Testis (tissue), 3 donors: ENCODE results near the gene RIPOR3. TPM values are rescaled to one million over a fixed set of nuclear protein-coding genes. Genes with fewer than 3 reads are reported as not detected.
A peak's percentile ranks its signal among the peaks of the same experiment; 100 is the strongest.

Source experiments
- DNase-seq: peaks from one replicate; pipeline ENCODE4 v3.0.0-alpha.2; 2019
- H3K27ac ChIP-seq, 2 donors: fragments of 200-600 bp; sonication (generic); one replicate each; pipeline ENCODE4 v1.5.1; 2019
- H3K27me3 ChIP-seq: fragments of 200-600 bp; sonication (generic); one replicate; pipeline ENCODE4 v1.5.1; 2019
- H3K36me3 ChIP-seq: fragments of 200-600 bp; sonication (generic); one replicate; pipeline ENCODE4 v1.5.1; 2017; ENCODE audit warnings: low read depth; ENCODE audit errors: missing control alignments
- H3K4me1 ChIP-seq: fragments of 200-600 bp; sonication (generic); one replicate; pipeline ENCODE4 v1.5.1; 2019
- H3K4me3 ChIP-seq, 2 donors: fragments of 200-600 bp; sonication (generic); one replicate each; pipeline ENCODE4 v1.5.1; 2017 to 2019
- H3K9me3 ChIP-seq: fragments of 200-600 bp; sonication (generic); one replicate; pipeline ENCODE4 v1.5.1; 2017
- POLR2A ChIP-seq: fragments of 450-650 bp; IDR thresholded peaks from one replicate; pipeline ENCODE4 v1.6.1; 2017; ENCODE audit warnings: antibody characterized with exemption, mild to moderate bottlenecking, moderate library complexity
- WGBS, 2 donors: methylation state at CpG; one replicate each; pipeline ENCODE4 v1.1.5; 2018; 5-methylcytosine and 5-hydroxymethylcytosine counted together
- intact Hi-C: fragments of 100-400 bp; cut with DNase I; formaldehyde crosslinking; loops from one replicate; pipeline ENCODE4 v1.15.1; 2023; ENCODE audit warnings: low total_unique reads
- polyA plus RNA-seq: library from polyadenylated mRNA; stranded (reverse); fragments of 350-450 nt; fragmentation: Illumina TruSeq; extraction: RNeasy Lipid Tissue Mini Kit (QIAGEN cat#74804); gene quantifications from one replicate; pipeline ENCODE4 v1.2.3, GENCODE V29; 2014; ENCODE audit warnings: low read depth, low replicate concordance; ENCODE audit not compliant: insufficient read depth
- total RNA-seq, 2 donors: library from RNA; depleted of rRNA; stranded (reverse); fragments of >200 nt; gene quantifications; one replicate each; pipeline ENCODE4 v1.2.3, GENCODE V29; 2016
- TF ChIP-seq, protein P1 (sequence below), 3 experiments: fragments of 450-650 bp in 2 of 3; fragments of 200-600 bp in 1 of 3; sonication (generic) in 1 of 3; IDR thresholded peaks; one replicate each; pipeline ENCODE4 v1.5.1; 2016 to 2019; ENCODE audit warnings: antibody characterized with exemption in 3 of 3, mild to moderate bottlenecking in 2 of 3, moderate library complexity in 1 of 3

RIPOR3 gene
- total and polyA plus RNA-seq, 3 donors from 2014 or later, result 11.3 to 26.9 (median 22.1) TPM

DNA sequence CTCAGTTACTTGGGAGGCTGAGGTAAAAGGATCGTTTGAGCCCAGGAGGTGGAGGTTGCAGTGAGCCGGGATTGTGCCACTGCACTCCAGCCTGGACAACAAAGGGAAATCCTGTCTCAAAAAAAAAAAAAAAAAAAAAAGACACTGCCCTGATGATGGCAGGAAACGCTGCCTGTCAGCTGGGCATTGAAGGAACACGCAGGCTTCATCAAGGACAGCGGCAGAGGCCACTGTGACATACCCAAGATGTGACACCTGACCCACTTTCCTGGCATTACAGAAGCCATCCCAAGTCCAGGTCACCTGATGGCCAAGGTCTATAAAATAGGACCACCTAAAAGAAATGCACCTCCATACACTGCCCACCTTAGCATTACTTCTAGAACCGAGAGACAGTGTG, 75.9 kb downstream of the RIPOR3 start:
- H3K27ac ChIP-seq, result no peak overlapping the region
- H3K27me3 ChIP-seq, result no peaks in the 10 kb centered on the region
- H3K4me3 ChIP-seq, result no peak overlapping the region
- intact Hi-C loops, result no loop called here
- no peaks in the 10 kb centered on the region for H3K36me3 ChIP-seq
- no peak for DNase-seq
- TF ChIP-seq, protein P1, sequence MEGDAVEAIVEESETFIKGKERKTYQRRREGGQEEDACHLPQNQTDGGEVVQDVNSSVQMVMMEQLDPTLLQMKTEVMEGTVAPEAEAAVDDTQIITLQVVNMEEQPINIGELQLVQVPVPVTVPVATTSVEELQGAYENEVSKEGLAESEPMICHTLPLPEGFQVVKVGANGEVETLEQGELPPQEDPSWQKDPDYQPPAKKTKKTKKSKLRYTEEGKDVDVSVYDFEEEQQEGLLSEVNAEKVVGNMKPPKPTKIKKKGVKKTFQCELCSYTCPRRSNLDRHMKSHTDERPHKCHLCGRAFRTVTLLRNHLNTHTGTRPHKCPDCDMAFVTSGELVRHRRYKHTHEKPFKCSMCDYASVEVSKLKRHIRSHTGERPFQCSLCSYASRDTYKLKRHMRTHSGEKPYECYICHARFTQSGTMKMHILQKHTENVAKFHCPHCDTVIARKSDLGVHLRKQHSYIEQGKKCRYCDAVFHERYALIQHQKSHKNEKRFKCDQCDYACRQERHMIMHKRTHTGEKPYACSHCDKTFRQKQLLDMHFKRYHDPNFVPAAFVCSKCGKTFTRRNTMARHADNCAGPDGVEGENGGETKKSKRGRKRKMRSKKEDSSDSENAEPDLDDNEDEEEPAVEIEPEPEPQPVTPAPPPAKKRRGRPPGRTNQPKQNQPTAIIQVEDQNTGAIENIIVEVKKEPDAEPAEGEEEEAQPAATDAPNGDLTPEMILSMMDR (IDR thresholded peaks at IDR 0.05), result no peak
- TF ChIP-seq POLR2A, result no peak
- H3K4me1 ChIP-seq, result peaks cover 13% of the 10 kb centered on the region
- no peaks in the 10 kb centered on the region for H3K9me3 ChIP-seq
- WGBS, 2 donors, result 59 to 86% methylated on average over 6 of the region's 6 CpGs

DNA sequence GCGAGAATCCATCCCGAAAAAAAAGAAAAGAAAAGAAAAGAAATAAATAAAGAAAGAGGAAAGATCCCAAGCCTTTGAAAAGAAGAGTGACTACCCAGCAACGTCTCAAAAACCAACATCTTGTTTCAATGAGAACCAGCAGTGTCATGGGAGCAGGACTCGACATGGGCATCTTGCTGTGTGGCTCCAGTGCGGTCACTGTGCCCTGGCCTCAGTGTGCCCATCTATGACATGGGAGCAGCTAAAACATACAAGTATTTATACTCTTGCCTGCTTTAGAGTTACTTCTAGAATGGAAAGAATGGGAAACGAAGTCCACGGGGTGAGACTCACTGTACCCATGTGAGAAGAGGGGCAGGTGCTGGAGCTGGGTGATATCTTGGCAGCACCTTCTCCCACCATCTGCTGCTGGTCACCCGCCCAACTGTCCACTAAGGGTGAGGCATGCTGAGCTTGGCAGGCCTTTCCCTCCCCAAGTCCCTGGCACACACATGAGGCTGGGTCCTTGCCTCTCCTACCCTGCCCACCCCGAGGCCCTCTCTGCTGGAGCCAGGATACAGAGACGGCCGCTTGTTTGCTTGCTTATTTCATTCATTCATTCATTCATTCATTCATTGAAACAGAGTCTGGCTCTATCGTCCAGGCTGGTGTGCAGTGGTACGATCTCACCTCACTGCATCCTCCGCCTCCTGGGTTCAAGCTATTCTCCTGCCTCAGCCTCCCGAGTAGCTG, 77.7 kb downstream of the RIPOR3 start:
- TF ChIP-seq, protein P1 (IDR thresholded peaks at IDR 0.05), result no peak
- TF ChIP-seq POLR2A, result no peak
- H3K4me3 ChIP-seq, result no peak overlapping the region
- intact Hi-C loops, result no loop called here

DNA sequence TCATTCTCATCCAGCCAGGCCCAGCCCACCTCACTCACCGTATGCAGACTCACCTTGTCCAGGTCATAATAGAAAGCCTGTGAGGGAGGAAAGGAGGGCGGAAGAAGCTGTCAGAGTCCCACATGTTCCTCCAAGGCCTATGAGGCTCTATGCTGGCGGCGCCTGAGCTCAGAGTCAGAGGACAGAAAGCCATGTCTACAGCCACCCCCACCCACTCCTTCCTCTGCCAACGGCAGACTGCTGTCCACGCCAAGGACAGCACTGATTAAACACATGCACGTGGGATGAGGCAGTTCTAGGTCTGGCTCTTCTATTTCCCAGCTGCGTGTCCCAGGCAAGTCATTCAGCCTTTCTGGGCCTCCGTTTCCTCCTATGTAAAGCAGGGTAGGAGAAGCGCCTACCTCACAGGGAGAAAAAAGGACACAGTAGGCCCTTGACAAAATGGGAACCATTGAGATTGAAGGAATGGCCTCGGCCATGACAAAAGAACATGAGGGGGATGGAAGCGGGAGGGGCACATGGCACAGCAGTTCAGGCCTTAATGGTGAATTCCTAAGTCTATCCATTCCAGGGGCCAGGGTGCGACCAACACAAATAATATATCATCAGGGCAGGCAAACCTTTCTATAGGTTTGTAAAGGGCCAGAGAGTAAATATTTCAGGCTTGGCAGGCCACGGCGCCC, 80.1 kb downstream of the RIPOR3 start:
- Histone ChIP-seq H3K36me3 (no peaks in the 10 kb centered on the region), H3K27ac (peak overlapping the region in 1 of 2 donors; percentile 82)
- DNase-seq, result peak; percentile 89

More for the DNA sequence above, 77.7 kb downstream of the RIPOR3 start:
- Histone ChIP-seq H3K9me3 (no peaks in the 10 kb centered on the region), H3K27me3 (no peaks in the 10 kb centered on the region), H3K27ac (no peak overlapping the region), H3K36me3 (no peaks in the 10 kb centered on the region), H3K4me1 (peaks cover 13% of the 10 kb centered on the region)
- no peak for DNase-seq
- WGBS, 2 donors, result 92 to 96% methylated on average over 15 of the region's 15 CpGs

DNA sequence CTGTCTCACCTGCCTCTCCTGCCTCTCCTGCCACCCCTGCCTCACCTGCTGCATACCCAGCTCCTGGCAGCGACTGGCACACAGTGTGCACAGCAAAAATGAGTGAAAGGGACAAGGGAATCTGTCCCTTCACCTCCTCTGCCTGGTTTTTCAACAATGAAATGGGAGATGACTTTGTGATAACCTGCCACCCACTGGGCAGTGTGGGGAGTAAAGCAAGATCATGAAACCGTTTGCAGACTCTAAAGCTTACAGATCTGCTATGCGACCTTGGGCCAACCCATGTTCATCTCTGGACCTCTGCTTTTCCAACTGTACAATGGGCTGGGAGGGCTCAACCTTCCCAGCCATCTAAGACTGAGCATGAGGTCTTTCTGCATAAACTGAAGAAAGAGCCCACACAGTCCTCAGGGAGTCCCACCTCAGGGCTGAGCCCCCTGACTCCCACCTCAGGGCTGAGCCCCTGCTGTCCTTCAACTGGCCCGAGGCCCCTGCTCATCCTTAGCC, 81.1 kb downstream of the RIPOR3 start:
- Histone ChIP-seq H3K27me3 (no peaks in the 10 kb centered on the region), H3K9me3 (no peaks in the 10 kb centered on the region), H3K36me3 (no peaks in the 10 kb centered on the region), H3K4me3 (no peak overlapping the region), H3K4me1 (peaks cover 13% of the 10 kb centered on the region), H3K27ac (no peak overlapping the region)
- DNase-seq, result no peak
- intact Hi-C loops, result no loop called here
- TF ChIP-seq POLR2A, result no peak
- TF ChIP-seq, protein P1 (IDR thresholded peaks at IDR 0.05), result no peak
- 64 to 79% methylated on average over 4 of the region's 4 CpGs for WGBS, 2 donors

More for the DNA sequence above, 80.1 kb downstream of the RIPOR3 start:
- H3K4me3 ChIP-seq, result no peak overlapping the region
- peaks cover 13% of the 10 kb centered on the region for H3K4me1 ChIP-seq
- intact Hi-C loops, result no loop called here
- H3K9me3 ChIP-seq, result no peaks in the 10 kb centered on the region
- no peaks in the 10 kb centered on the region for H3K27me3 ChIP-seq
- TF ChIP-seq, protein P1 (IDR thresholded peaks at IDR 0.05), result no peak
- WGBS, 2 donors, result 58 to 63% methylated on average over 15 of the region's 15 CpGs
